Osteoblast (primary cell): ENCODE measurements around the gene FAM184A. TPM values are rescaled to one million over a fixed set of nuclear protein-coding genes. Genes with fewer than 3 reads are reported as not detected.

Experiments
- DNase-seq: peaks from one replicate; pipeline ENCODE4 v3.0.0; 2011; ENCODE audit warnings: low spot score, mixed read lengths; ENCODE audit not compliant: insufficient read length; ENCODE audit errors: missing footprints
- H2AFZ ChIP-seq: 2 replicates; pipeline ENCODE4 v1.6.0; 2011; ENCODE audit warnings: mild to moderate bottlenecking, low read length
- H3K27ac ChIP-seq: 2 replicates; pipeline ENCODE4 v1.5.1; 2011; ENCODE audit warnings: mild to moderate bottlenecking, low read depth, low read length, moderate library complexity
- H3K27me3 ChIP-seq: 2 replicates; pipeline ENCODE4 v1.6.0; 2012; ENCODE audit warnings: mild to moderate bottlenecking, control low read depth, inconsistent platforms, low read length, moderate library complexity; ENCODE audit not compliant: insufficient read depth
- H3K36me3 ChIP-seq: 2 replicates; pipeline ENCODE4 v1.5.1; 2011; ENCODE audit warnings: mild to moderate bottlenecking, low read length, control low read depth, moderate library complexity; ENCODE audit not compliant: insufficient read depth
- H3K4me1 ChIP-seq: 2 replicates; pipeline ENCODE4 v1.5.1; 2011; ENCODE audit warnings: mild to moderate bottlenecking, low read length, control low read depth, moderate library complexity; ENCODE audit not compliant: insufficient read depth
- H3K4me2 ChIP-seq: 2 replicates; pipeline ENCODE4 v1.6.0; 2011; ENCODE audit warnings: mild to moderate bottlenecking, low read length; ENCODE audit not compliant: insufficient read depth
- H3K4me3 ChIP-seq: fragments of 200-600 bp; sonication (generic); 3 replicates; pipeline ENCODE4 v1.5.1; 2012; ENCODE audit warnings: mild to moderate bottlenecking, low read length, inconsistent platforms; ENCODE audit not compliant: insufficient read depth
- H3K79me2 ChIP-seq: 2 replicates; pipeline ENCODE4 v1.6.0; 2012; ENCODE audit warnings: mild to moderate bottlenecking, low read length, control low read depth, inconsistent platforms; ENCODE audit not compliant: insufficient read depth
- H3K9me3 ChIP-seq: 2 replicates; pipeline ENCODE4 v1.5.1; 2011; ENCODE audit warnings: low read depth, low read length, control low read depth
- H4K20me1 ChIP-seq: 2 replicates; pipeline ENCODE4 v1.6.0; 2012; ENCODE audit warnings: mild to moderate bottlenecking, low read length, control low read depth; ENCODE audit not compliant: insufficient read depth
- total RNA-seq: library from RNA; depleted of rRNA; stranded (reverse); fragments of >200 nt; gene quantifications from 2 replicates; pipeline ENCODE4 v1.2.3, GENCODE V29; 2012
- TF ChIP-seq, protein P1 (sequence below): IDR thresholded peaks from 2 replicates; pipeline ENCODE4 v1.5.1; 2011; ENCODE audit warnings: mild to moderate bottlenecking, low read depth, low read length, moderate library complexity; ENCODE audit errors: extremely low read depth

Gene FAM184A
- total RNA-seq, 1 donor, result 0.36 TPM

DNA sequence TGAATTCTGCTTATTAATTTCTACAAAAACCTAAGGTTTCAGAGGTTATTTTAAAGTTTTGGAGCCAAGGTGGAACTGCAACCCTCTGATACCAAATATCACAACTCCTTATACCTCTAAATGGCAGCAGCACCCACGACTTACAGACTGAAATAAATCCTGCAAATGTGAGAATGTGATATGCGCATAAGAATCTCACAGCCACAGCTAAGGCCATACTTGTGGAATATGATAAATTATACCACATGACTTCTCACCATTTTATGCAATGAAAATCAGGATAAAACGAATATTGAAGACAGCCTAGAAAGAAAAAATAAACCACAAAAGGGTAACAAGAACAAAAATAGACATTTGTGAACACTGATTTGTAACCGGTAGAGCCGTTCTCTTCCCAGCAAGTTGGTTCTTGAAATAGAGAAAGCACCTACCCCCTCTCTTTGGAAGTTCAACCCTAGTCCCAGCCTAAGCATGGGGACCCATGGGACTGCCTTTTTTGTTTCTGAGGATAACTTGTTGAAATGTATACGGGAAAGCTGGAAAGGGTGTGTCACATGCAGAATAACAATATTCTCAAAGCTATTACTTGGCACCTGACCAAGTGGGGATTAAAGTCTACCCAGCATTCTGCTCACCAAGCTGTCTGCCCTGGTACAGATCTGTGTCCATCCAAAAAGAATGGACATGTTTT, 96.4 kb downstream of the FAM184A start:
- no peak overlapping the region for H2AFZ ChIP-seq
- H4K20me1 ChIP-seq, result no peaks in the 10 kb centered on the region
- no peaks in the 10 kb centered on the region for H3K9me3 ChIP-seq
- no peak for DNase-seq
- no peaks in the 10 kb centered on the region for H3K4me1 ChIP-seq
- no peak overlapping the region for H3K4me3 ChIP-seq
- no peaks in the 10 kb centered on the region for H3K79me2 ChIP-seq
- TF ChIP-seq, protein P1, sequence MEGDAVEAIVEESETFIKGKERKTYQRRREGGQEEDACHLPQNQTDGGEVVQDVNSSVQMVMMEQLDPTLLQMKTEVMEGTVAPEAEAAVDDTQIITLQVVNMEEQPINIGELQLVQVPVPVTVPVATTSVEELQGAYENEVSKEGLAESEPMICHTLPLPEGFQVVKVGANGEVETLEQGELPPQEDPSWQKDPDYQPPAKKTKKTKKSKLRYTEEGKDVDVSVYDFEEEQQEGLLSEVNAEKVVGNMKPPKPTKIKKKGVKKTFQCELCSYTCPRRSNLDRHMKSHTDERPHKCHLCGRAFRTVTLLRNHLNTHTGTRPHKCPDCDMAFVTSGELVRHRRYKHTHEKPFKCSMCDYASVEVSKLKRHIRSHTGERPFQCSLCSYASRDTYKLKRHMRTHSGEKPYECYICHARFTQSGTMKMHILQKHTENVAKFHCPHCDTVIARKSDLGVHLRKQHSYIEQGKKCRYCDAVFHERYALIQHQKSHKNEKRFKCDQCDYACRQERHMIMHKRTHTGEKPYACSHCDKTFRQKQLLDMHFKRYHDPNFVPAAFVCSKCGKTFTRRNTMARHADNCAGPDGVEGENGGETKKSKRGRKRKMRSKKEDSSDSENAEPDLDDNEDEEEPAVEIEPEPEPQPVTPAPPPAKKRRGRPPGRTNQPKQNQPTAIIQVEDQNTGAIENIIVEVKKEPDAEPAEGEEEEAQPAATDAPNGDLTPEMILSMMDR, result no peak
- no peak overlapping the region for H3K27ac ChIP-seq
- no peaks in the 10 kb centered on the region for H3K36me3 ChIP-seq
- H3K4me2 ChIP-seq, result no peak overlapping the region
- no peaks in the 10 kb centered on the region for H3K27me3 ChIP-seq

DNA sequence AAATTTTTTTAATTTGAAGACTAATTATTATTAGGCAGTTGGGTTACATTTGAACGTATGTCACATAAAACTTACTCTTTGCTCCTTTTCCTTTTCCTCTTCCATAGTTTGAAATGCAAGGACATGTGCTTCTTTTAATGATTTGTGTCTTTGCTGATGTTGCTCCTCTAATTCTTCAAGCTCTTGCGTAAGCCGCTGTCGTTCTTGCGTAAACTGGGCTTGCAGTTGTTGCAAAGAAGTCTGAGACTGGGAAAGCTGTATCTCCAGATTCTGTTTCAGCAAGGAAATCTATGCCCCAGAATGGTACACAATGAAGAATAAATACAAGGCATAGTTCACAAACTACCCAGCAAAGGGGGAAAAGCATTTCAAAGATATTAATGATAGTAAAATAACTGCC, 98.4 kb downstream of the FAM184A start:
- TF ChIP-seq, protein P1, result no peak
- Histone ChIP-seq H3K36me3 (no peaks in the 10 kb centered on the region), H2AFZ (no peak overlapping the region), H3K4me1 (no peaks in the 10 kb centered on the region), H3K27me3 (no peaks in the 10 kb centered on the region), H3K79me2 (no peaks in the 10 kb centered on the region), H3K9me3 (no peaks in the 10 kb centered on the region), H3K4me3 (no peak overlapping the region), H4K20me1 (no peaks in the 10 kb centered on the region), H3K27ac (no peak overlapping the region), H3K4me2 (no peak overlapping the region)
- no peak for DNase-seq

DNA sequence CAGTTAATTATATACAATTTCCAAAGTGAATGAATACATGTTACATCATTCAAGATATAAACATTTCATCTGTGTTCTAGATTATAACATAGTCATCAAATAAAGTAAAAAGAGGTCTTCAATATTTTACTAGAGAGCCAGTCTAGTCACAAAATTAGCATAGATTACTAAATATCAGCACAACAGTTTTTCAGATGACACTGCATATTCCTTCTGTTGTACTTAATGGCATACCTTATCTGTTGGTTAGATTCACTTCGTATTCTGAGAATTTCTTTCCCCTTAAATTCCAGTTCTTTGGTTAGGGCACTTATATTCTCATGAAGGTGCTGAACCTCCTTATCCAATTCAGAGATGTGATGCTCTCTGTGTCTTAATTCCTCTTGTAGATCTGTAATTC, 103.7 kb downstream of the FAM184A start:
- no peak overlapping the region for H3K4me3 ChIP-seq
- H3K27me3 ChIP-seq, result no peaks in the 10 kb centered on the region
- TF ChIP-seq, protein P1, result no peak
- no peaks in the 10 kb centered on the region for H3K9me3 ChIP-seq
- no peak overlapping the region for H3K4me2 ChIP-seq
- no peak overlapping the region for H2AFZ ChIP-seq
- DNase-seq, result no peak
- H3K27ac ChIP-seq, result no peak overlapping the region
- no peaks in the 10 kb centered on the region for H3K4me1 ChIP-seq
- H3K79me2 ChIP-seq, result no peaks in the 10 kb centered on the region
- no peaks in the 10 kb centered on the region for H3K36me3 ChIP-seq
- no peaks in the 10 kb centered on the region for H4K20me1 ChIP-seq

DNA sequence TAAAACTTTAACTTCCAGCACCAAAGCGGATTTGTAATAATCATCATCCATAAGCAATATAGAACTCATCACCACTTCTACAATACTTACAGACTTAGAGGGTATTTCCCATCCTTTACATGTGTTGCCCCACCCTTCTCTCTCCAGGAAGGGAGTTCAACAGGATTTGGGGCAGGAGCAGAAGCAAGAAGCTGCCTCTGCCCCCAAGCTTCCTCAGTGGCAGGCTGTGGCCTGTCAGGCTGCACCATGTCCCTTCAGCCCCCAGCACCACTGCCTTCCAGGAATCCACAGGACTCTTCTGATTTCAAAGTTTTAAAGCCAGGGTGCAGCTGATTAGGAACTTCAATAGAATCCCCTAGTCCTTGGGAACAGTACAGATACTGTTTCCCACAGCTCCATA, 106.8 kb downstream of the FAM184A start:
- Histone ChIP-seq H3K4me3 (no peak overlapping the region), H3K36me3 (no peaks in the 10 kb centered on the region), H2AFZ (no peak overlapping the region), H3K79me2 (no peaks in the 10 kb centered on the region), H3K27me3 (no peaks in the 10 kb centered on the region), H3K9me3 (no peaks in the 10 kb centered on the region), H4K20me1 (no peaks in the 10 kb centered on the region), H3K4me1 (no peaks in the 10 kb centered on the region), H3K27ac (no peak overlapping the region), H3K4me2 (no peak overlapping the region)
- no peak for DNase-seq
- TF ChIP-seq, protein P1, result no peak
